IMR-90 (cell line): ENCODE results near the gene LRFN5. TPM values are rescaled to one million over a fixed set of nuclear protein-coding genes. Genes with fewer than 3 reads are reported as not detected.

Experiments
- ATAC-seq: fragments of 200-7000 bp; cut with Tn5 transposase; 2 replicates; pipeline ENCODE4 v1.9.1; 2020; ENCODE audit warnings: low read depth, mild to moderate bottlenecking, moderate library complexity
- BruUV-seq: library from RNA; stranded (reverse); fragments of 400-500 nt; replicated peaks from 2 replicates; lab custom pipeline; 2021; lab: Mats Ljungman, UMichigan
- CTCF ChIA-PET: fragments of 300-600 bp; formaldehyde crosslinking; extraction: SDS; loops from one replicate; lab custom pipeline; 2021; ENCODE audit warnings: antibody characterized with exemption; lab: Yijun Ruan, JAX
- POLR2A ChIA-PET: fragments of 300-600 bp; sonication (Branson Sonifier 250); formaldehyde crosslinking; loops from one replicate; lab custom pipeline; 2022; ENCODE audit warnings: antibody characterized with exemption; ENCODE audit not compliant: unreplicated experiment; lab: Charles Lee
- DNase-seq: peaks from one replicate; pipeline ENCODE4 v3.0.0; 2013
- H2AFZ ChIP-seq: replicated peaks from 2 replicates; pipeline ENCODE3; 2013; ENCODE audit warnings: low read length, mild to moderate bottlenecking; ENCODE audit not compliant: poor library complexity
- H2AK5ac ChIP-seq: 2 replicates; pipeline ENCODE4 v1.6.1; 2013; ENCODE audit warnings: low read depth, low read length, inconsistent platforms
- H2AK9ac ChIP-seq: replicated peaks from 2 replicates; pipeline ENCODE3; 2013; ENCODE audit warnings: mild to moderate bottlenecking, low read depth, low read length, moderate library complexity; ENCODE audit not compliant: poor library complexity
- H2BK120ac ChIP-seq: 2 replicates; pipeline ENCODE4 v1.6.1; 2013; ENCODE audit warnings: low read depth, low read length, inconsistent platforms
- H2BK15ac ChIP-seq: 3 replicates; pipeline ENCODE4 v1.6.1; 2013; ENCODE audit warnings: low read depth, low read length, inconsistent platforms
- H2BK20ac ChIP-seq: 2 replicates; pipeline ENCODE4 v1.6.1; 2013; ENCODE audit warnings: low read depth, mild to moderate bottlenecking, inconsistent platforms, low read length, moderate library complexity
- H2BK5ac ChIP-seq: 2 replicates; pipeline ENCODE4 v1.6.1; 2013; ENCODE audit warnings: mild to moderate bottlenecking, low read depth, low read length, inconsistent platforms; ENCODE audit not compliant: poor library complexity, severe bottlenecking
- H3K14ac ChIP-seq: replicated peaks from 2 replicates; pipeline ENCODE4 v1.6.1; 2013; ENCODE audit warnings: low read depth, low read length, inconsistent platforms
- H3K18ac ChIP-seq: 2 replicates; pipeline ENCODE4 v1.6.1; 2013; ENCODE audit warnings: low read depth, low read length, control low read depth
- H3K23ac ChIP-seq: 2 replicates; pipeline ENCODE4 v1.6.1; 2013; ENCODE audit warnings: low read depth, low read length, inconsistent platforms
- H3K27ac ChIP-seq: 2 replicates; pipeline ENCODE4 v1.5.1; 2013; ENCODE audit warnings: mild to moderate bottlenecking, control low read depth, low read length; ENCODE audit not compliant: insufficient read depth
- H3K27me3 ChIP-seq: 2 replicates; pipeline ENCODE4 v1.6.1; 2013; ENCODE audit warnings: low read length; ENCODE audit not compliant: control insufficient read depth, insufficient read depth
- H3K36me3 ChIP-seq: 2 replicates; pipeline ENCODE4 v1.6.1; 2013; ENCODE audit warnings: low read length, mixed read lengths; ENCODE audit not compliant: control insufficient read depth, insufficient read depth
- H3K4ac ChIP-seq: 2 replicates; pipeline ENCODE4 v1.6.1; 2013; ENCODE audit warnings: low read depth, low read length, inconsistent platforms
- H3K4me1 ChIP-seq: 2 replicates; pipeline ENCODE4 v1.6.1; 2013; ENCODE audit warnings: low read length, mixed read lengths; ENCODE audit not compliant: control insufficient read depth, insufficient read depth
- H3K4me2 ChIP-seq: 2 replicates; pipeline ENCODE4 v1.6.1; 2013; ENCODE audit warnings: low read depth, mild to moderate bottlenecking, control low read depth, low read length, moderate library complexity
- H3K4me3 ChIP-seq: 2 replicates; pipeline ENCODE4 v1.5.1; 2013; ENCODE audit warnings: low read depth, mild to moderate bottlenecking, control low read depth, low read length, moderate library complexity; ENCODE audit not compliant: insufficient read depth
- H3K56ac ChIP-seq: 2 replicates; pipeline ENCODE4 v1.6.1; 2013; ENCODE audit warnings: low read length, inconsistent platforms; ENCODE audit not compliant: insufficient read depth; ENCODE audit errors: extremely low read depth
- H3K79me1 ChIP-seq, 2 experiments: 2 replicates each; pipeline ENCODE4 v1.6.1; 2013; ENCODE audit warnings: low read length in 2 of 2, inconsistent platforms in 1 of 2, low read depth in 1 of 2
- H3K9ac ChIP-seq: 2 replicates; pipeline ENCODE4 v1.6.1; 2013; ENCODE audit warnings: low read depth, low read length, control low read depth
- H3K9me1 ChIP-seq: 2 replicates; pipeline ENCODE4 v1.6.1; 2013; ENCODE audit warnings: low read length, inconsistent platforms; ENCODE audit not compliant: insufficient read depth
- H3K9me3 ChIP-seq: 2 replicates; pipeline ENCODE4 v1.6.1; 2013; ENCODE audit warnings: low read length; ENCODE audit not compliant: control insufficient read depth, insufficient read depth
- H4K20me1 ChIP-seq: 2 replicates; pipeline ENCODE4 v1.6.1; 2013; ENCODE audit warnings: low read length, inconsistent platforms; ENCODE audit not compliant: insufficient read depth
- H4K5ac ChIP-seq: 2 replicates; pipeline ENCODE4 v1.6.1; 2013; ENCODE audit warnings: mild to moderate bottlenecking, low read depth, low read length, control low read depth
- H4K8ac ChIP-seq, 2 experiments: 2 replicates each; pipeline ENCODE4 v1.6.1; 2013; ENCODE audit warnings: low read depth in 2 of 2, low read length in 2 of 2, control low read depth in 1 of 2, inconsistent platforms in 1 of 2
- H4K91ac ChIP-seq: 2 replicates; pipeline ENCODE4 v1.6.1; 2013; ENCODE audit warnings: low read depth, low read length, inconsistent platforms; ENCODE audit not compliant: insufficient read depth
- CHD1 ChIP-seq: IDR thresholded peaks from 2 replicates; pipeline ENCODE4 v1.6.1; 2012; ENCODE audit warnings: low read depth, low read length, improper control_type of control experiment
- SMC3 ChIP-seq: fragments of 150-350 bp; IDR thresholded peaks from 2 replicates; pipeline ENCODE4 v1.6.1; 2016; ENCODE audit warnings: low read depth, mild to moderate bottlenecking, antibody characterized with exemption, low read length, moderate library complexity
- WGBS, 2 experiments: methylation state at CpG; one replicate each; pipeline versions ENCODE4 v1.1.5 to v1.1.7; 2013; ENCODE audit warnings: missing lambda C conversion rate in 2 of 2; ENCODE audit not compliant: insufficient read length in 1 of 2; ENCODE audit errors: extremely low coverage in 2 of 2; 5-methylcytosine and 5-hydroxymethylcytosine counted together
- dilution Hi-C: fragments of 300-500 bp; cut with HindIII; formaldehyde crosslinking; loops from one replicate; pipeline ENCODE4 v1.14.3; 2018; ENCODE audit warnings: low sequenced_read_pairs; ENCODE audit not compliant: unreplicated experiment
- in situ Hi-C: fragments of 300-500 bp; cut with MboI; formaldehyde crosslinking; loops from 3 replicates; pipeline ENCODE4 v1.14.3; 2019; ENCODE audit warnings: low sequenced_read_pairs, inconsistent platforms, mixed read lengths
- intact Hi-C: fragments of 100-400 bp; cut with micrococcal nuclease; formaldehyde crosslinking; loops from 2 replicates; pipeline ENCODE4 v1.10.0; 2022
- polyA plus RNA-seq, 3 experiments: library from polyadenylated mRNA; depleted of rRNA; stranded (reverse); fragments of >200 nt; gene quantifications; 2 replicates each; pipeline ENCODE4 v1.2.3, GENCODE V29; 2012; ENCODE audit warnings: low replicate concordance in 1 of 3
- total RNA-seq: library from RNA; depleted of rRNA; stranded (reverse); fragments of >200 nt; gene quantifications from 2 replicates; pipeline ENCODE4 v1.2.3, GENCODE V29; 2012

Gene LRFN5
- total and polyA plus RNA-seq, 2 of the 4 experiments (the other 2 are of a cell fraction): 1.8 to 3.6 TPM

GRCh38 chr14:41650802-41651201, 44.1 kb downstream of the LRFN5 start:
- CTCF ChIA-PET: no interaction called here
- H3K18ac ChIP-seq: no peak overlapping the region
- WGBS, 2 experiments: no CpG with 5 or more reads among the region's 1 CpG
- in situ Hi-C loops (no loop called here), dilution Hi-C loops (no loop called here), intact Hi-C loops (no loop called here)
- DNase-seq (no peak), ATAC-seq (no peak)
- H3K9me3 ChIP-seq: no peaks in the 10 kb centered on the region
- H3K14ac ChIP-seq: no peak overlapping the region
- H3K36me3 ChIP-seq: no peaks in the 10 kb centered on the region
- H3K27ac ChIP-seq: no peak overlapping the region
- no peak overlapping the region for H3K4ac ChIP-seq
- no peak overlapping the region for H2BK20ac ChIP-seq
- POLR2A ChIA-PET: no interaction called here
- no peak overlapping the region for H3K4me2 ChIP-seq
- no peak overlapping the region for H4K91ac ChIP-seq
- no peaks in the 10 kb centered on the region for H4K20me1 ChIP-seq
- H4K5ac ChIP-seq: no peak overlapping the region
- no peak overlapping the region for H3K23ac ChIP-seq
- TF ChIP-seq SMC3: no peak
- no peak for TF ChIP-seq CHD1
- no peak overlapping the region for H2BK5ac ChIP-seq
- no peaks in the 10 kb centered on the region for H3K27me3 ChIP-seq
- no peak overlapping the region for H2AK9ac ChIP-seq
- H3K9me1 ChIP-seq: no peaks in the 10 kb centered on the region
- no peak overlapping the region for H4K8ac ChIP-seq
- no TSS peak for BruUV-seq
- H2BK15ac ChIP-seq: no peak overlapping the region
- H2AK5ac ChIP-seq: no peak overlapping the region
- H3K9ac ChIP-seq: no peak overlapping the region
- no peak overlapping the region for H2BK120ac ChIP-seq
- no peaks in the 10 kb centered on the region for H3K79me1 ChIP-seq
- H2AFZ ChIP-seq: no peak overlapping the region
- H3K4me1 ChIP-seq: no peaks in the 10 kb centered on the region
- no peak overlapping the region for H3K56ac ChIP-seq
- H3K4me3 ChIP-seq: no peak overlapping the region
